Peyer's patch (tissue), 4 donors: ENCODE measurements around the gene OR10H4.

Experiments used
- POLR2A ChIP-seq, 2 donors: fragments of 450-650 bp; IDR thresholded peaks; one replicate each; pipeline ENCODE4 v1.5.1; 2017; ENCODE audit warnings: antibody characterized with exemption in 2 of 2, mild to moderate bottlenecking in 2 of 2, moderate library complexity in 2 of 2
- TF ChIP-seq, protein P1 (sequence below), 6 experiments: fragments of 450-650 bp in 4 of 6; fragments of 200-600 bp in 2 of 6; sonication (generic) in 1 of 6; IDR thresholded peaks; one replicate each; pipeline ENCODE4 v1.5.1; 2017 to 2019; ENCODE audit warnings: antibody characterized with exemption in 6 of 6, mild to moderate bottlenecking in 3 of 6, moderate library complexity in 1 of 6

DNA sequence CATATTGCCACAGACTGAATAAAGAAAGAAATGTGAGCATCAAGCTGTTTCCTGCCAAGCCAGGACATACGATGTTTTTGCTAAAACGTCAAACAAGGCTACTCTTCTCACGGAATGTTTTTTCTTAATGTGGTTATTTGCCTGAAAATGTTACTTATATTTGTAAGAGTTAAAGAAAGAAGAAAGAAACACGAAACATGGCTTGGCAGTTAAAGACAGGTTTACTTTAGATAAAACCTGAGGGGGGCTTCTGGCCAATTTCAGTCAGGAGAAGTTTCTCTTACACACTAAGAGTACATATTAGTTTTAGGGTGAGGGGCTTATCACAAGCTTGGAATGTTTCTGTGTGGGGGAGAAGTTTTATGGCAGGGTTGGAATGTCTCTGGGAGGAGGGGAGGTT is 4.4 kb upstream of the OR10H4 start:
- TF ChIP-seq, protein P1, sequence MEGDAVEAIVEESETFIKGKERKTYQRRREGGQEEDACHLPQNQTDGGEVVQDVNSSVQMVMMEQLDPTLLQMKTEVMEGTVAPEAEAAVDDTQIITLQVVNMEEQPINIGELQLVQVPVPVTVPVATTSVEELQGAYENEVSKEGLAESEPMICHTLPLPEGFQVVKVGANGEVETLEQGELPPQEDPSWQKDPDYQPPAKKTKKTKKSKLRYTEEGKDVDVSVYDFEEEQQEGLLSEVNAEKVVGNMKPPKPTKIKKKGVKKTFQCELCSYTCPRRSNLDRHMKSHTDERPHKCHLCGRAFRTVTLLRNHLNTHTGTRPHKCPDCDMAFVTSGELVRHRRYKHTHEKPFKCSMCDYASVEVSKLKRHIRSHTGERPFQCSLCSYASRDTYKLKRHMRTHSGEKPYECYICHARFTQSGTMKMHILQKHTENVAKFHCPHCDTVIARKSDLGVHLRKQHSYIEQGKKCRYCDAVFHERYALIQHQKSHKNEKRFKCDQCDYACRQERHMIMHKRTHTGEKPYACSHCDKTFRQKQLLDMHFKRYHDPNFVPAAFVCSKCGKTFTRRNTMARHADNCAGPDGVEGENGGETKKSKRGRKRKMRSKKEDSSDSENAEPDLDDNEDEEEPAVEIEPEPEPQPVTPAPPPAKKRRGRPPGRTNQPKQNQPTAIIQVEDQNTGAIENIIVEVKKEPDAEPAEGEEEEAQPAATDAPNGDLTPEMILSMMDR (IDR thresholded peaks at IDR 0.05): no peak
- TF ChIP-seq POLR2A (IDR thresholded peaks at IDR 0.05): no peak
